HG03025 (cell line): ENCODE measurements around the gene GRK3.

Source experiments
- ATAC-seq: cut with Tn5 transposase; IDR thresholded peaks from one replicate; pipeline ENCODE4 v1.9.1; 2021; ENCODE audit warnings: mild to moderate bottlenecking, moderate library complexity; ENCODE audit not compliant: unreplicated experiment, low FRiP score

GRK3 gene

DNA sequence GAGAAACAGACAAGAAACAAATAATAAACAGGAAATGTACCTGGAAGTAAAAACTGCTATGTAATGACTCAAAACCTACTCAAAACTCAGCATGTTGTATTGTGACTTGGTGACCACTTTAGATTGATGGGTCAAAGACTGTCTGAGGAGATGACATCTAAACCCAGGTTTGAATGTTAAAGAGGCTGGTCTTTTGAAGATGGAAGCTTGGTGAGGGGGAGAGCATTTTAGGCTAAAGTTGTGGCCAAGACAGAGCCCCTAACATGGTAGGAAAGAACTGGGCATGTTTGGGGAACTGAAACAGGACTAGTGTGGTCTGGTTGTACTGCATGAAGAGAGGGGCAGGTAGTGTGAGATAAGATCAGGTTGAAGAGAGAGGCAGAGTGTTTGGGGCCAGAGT, 92.2 kb downstream of the GRK3 start:
- peak; percentile 53 for ATAC-seq

DNA sequence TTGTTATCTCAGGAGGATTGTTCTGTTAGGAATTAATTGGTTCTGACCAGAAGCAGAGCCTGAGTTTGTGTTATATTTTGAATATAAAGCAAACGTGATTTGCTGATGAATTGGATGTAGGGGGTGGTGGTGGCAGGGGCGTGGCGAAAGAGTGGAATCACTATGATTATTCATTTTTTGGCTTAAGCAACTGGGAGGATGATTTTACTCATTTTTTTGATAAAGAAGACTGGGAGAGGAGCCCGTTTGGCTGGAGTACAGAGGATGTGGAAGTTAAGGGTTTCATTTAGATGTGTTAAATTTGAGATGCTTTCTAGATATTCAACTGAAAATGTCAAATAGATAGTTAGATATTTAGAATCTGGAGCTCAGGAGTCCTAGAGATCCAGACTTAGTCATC, 94.2 kb downstream of the GRK3 start:
- ATAC-seq = no peak

DNA sequence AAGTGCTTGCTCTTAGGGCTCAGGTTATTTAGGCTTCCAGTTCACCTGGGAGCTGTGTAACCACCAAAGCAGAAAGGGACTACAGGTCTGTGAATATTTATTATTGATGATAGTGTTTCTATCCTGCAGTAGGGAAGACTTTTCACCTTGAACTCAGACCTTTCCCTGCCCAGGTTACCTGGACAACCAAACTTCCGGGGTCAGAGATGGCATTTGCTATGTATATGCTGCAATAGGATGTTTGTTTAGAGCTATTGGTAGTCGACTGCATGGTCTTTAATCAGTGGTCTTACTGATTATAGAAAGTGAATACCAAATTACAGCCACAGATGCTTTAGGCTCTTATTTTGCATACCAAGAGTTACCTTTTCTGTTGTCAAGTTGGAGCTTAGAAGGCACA, 94.9 kb downstream of the GRK3 start:
- no peak for ATAC-seq

DNA sequence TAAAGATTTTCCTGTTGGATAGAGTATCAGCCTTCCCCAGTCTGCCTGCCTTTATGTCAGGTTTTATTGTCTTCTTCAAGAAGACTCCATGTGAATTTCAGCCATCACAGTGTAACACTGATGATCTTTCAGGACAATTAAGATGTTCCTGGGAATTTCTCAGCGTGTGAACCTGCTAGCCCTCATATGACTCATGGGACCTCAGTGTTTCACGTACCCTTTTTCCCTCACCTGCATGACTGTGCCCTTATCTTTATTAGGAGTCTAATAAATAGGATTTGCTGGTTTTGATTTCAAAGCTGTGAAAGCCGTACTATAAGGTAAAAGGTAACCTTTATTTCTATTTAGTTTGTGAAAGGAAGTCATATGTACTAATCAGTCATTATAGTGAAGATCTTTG, 95.9 kb downstream of the GRK3 start:
- ATAC-seq = no peak

DNA sequence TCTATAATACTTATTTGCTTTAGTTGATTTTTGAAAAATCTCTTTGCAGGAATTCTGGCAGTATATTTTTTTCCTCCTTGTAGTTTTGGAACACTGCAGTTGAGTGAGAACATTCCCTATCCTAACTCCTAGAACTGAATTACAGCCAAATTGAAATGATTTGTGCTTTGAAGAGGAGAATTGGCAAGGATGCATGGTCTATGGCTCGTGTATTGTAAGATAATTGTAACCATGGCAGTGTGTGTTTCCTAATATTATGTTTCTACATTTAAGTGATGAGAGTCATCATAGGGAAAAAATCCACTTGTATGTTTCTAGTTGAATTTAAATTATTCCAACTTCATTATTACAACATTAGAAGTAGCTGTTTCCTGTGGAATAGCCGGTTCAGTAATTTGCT, 96.6 kb downstream of the GRK3 start:
- ATAC-seq = no peak

DNA sequence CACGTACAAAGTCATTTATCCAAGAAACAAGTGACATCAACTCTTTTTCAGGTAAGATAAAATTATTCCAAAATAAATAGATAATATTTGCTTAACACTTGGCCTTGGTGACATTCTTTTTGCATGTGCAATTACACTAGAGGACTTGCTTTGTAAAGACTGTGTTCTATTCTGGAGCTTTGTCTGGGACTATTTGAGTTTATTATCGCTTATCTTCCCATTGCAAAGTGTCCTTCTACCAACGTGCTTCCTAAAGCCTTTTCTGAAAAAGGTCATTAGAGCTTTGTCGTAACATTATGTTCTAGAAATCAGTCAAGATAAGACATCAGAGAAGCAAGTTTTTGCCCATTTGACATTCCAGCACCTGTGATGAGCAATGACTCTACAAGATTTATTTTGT, 99.2 kb downstream of the GRK3 start:
- ATAC-seq = no peak

DNA sequence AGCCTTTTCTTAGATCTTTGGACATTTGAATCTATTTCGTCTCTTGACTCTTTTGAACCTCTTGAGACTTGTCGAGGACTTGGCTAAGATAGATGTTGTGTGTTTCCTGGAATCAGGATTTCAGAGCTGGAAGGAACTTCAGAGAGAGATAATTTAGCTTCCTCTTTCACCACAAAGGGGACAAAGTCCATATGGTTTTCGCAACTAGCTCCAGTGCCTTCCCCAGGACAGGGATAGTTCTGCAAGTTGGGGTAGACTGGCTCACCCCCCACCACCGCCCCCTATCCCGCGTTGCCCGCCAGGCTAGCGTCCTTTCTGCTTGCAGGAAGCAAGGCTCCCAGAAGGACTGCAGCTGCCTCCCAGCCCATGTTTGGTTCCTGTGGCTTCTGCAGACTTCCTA, 101.8 kb downstream of the GRK3 start:
- ATAC-seq = no peak

DNA sequence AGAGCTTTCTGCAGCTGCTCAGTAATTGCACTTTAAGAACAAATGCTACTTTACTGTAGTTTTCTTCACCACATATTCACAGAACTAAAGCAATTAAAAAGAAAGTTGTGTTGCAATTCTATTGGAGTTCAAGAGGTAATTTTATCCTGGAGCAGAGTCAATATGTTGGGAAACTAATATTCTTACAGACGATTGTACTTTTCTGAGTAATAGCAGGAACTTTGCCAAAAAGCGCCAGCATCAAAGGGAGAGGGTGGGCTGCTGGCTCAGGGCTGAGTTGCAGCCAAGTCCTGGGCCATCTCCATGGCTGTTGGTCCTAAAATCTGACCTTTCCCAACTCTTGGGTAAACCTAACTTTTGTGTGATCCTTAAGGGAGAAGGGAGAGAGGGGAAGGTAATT, 104.0 kb downstream of the GRK3 start:
- ATAC-seq = no peak

DNA sequence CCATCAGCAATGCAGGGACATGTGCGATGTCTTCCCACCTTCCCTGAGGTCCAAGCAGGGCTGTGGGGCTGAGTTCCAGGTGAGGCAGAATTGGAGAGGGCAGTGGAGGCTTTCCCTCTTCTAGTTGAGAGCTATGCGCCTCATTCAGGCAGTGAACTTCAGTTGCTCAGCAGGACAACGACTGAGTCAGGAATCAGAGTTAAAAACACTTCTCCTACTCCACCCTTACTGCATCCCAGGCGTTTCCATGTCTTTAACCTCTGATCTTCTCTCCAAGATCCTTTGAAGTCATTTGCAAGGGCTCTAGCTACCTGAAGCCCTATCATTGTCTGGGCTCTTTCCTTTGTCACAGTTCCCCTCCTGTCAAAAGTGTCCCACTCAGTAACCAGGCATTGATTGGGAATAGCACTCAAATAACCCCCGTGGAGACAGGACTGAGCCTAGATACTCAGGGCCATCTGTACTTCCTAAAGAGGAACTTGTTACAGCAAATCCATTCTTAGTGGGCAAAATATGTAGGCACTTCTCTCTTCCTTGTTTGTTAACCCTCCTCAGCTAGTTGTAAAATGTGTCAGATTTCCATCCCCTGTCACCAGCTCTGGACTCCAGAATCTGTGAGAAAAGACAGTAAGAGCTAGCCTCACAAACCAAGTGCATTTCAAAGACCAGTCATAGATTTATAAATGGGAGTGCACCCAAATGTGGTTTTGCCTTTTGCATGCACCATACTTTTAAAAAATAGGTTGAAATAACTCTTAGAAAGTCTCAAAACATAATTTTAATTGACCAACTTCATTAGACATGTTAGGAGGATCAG, 105.0 kb downstream of the GRK3 start:
- ATAC-seq = no peak

DNA sequence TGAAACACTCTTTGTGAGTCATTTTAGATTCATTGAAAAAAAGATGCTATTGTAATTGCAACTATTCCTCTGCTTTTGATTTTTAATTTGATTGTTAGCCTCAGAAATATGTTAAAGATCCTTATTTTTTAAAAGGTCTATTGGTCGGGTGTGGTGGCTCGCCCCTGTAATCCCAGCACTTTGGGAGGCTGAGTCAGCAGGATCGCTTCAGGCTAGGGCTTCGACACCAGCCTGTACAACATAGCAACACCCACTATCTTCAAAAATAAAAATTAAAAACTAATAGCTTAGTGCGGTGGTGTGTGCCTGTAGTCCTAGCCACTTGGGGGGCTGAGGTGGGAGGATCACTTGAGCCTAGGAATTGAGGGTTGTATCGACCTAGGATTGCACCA, 105.6 kb downstream of the GRK3 start:
- ATAC-seq = no peak

DNA sequence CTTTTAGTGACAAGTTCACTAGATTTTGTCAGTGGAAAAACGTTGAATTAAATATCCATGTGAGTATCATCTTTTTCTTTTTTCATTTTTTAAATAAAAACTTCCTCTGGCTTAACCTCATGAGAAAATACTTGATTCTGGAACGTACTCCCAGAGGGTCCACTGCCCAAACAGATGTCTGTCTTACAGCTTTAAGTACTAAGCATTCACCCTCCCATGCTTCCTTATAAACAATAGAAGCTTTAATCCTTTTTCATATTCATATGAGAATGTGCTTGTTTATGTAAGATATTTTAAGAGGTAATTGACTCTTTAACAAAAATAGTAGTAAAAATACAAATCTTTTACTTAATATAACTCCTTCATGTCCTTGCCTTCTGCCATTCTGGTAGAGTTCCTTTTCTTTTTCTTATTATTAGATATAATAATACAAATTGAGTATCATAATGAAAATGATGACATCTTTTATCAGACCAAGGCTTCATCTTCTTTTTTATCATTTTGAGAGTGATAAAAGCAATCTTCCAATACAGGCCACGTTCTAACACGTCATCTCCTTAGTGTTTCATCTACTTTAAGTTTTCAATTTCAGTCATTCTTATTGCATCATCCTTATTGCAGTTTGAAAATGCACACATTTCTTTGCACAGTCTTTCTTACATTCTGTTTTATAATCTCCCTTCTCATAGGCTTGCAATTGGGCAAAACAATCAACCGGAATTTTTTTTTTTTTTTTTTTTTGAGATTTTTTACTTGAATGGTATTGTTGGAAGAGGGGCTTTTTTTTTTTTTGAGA, 108.0 kb downstream of the GRK3 start:
- no peak for ATAC-seq

DNA sequence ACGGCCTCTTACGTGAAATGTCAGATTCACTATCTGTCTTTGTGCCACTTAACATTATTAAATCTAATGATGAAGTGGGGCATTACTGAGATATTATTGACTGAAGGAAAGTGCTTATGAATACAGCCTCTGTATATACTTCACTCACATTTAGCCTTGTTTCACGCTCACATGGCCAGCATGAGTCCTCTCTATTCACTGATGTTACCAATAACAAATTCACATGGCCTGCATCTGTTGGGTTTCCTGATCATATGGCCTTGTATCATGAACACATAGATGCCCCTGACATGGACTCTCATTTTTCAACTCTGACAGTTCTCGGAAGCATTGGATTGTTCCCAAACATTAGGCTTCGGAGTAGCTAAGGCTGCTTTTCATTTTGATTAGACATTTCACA, 109.2 kb downstream of the GRK3 start:
- no peak for ATAC-seq

DNA sequence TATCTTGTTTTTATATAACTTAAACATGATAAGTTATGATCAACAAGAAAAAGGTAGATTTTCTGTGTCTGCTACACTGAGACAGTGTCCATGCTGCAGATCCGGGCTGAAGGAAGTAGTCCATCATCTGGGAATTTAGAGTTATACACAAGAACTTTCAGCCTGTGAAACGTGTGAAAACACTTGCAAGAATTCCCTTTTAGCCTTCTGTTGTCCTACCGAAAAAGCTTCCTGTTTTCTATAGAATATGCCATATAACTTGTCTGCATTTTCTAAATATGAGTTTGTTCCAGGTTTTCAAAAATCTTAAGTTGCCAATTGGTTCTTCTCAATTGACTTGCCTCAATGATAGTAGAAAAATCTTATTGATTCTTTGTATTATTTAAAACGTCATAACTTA, 113.2 kb downstream of the GRK3 start:
- ATAC-seq = no peak

DNA sequence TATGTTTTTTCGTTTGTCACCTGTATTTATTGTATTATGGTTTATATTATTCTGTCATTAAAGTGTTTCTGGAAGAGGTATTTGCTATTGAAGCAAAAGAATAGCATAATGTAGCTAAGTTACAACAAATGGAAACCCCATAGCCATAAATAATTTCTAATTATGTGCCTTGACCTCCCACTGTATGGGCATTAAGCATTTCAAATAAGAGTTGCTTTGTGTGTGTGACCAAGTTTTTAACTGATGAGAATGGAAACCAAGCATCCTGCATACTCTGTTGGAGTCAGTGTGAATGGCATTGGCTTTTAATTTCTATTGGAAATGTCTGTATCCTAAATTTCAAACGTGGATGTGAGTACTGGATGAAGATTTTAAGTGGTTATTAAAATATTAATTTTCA, 115.6 kb downstream of the GRK3 start:
- ATAC-seq = no peak

DNA sequence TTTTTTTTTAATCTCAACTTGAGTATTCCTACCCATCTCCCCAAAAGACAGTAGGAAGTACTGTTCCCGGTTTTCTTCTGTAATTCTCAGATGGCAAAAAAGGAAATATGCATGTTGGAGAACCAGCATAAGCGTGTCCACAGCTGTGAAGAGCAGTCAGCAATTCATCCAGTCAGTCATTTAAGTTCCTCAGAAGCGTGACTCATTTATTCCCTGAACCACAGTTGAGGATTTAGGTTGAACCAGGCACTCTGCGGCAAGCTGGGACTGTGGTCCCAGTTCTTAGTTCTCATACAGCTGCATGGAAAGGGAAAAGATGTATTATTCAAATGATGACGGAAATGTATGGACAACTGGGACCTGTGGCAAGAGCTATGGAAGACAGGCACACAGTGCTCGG, 116.5 kb downstream of the GRK3 start:
- ATAC-seq = no peak

DNA sequence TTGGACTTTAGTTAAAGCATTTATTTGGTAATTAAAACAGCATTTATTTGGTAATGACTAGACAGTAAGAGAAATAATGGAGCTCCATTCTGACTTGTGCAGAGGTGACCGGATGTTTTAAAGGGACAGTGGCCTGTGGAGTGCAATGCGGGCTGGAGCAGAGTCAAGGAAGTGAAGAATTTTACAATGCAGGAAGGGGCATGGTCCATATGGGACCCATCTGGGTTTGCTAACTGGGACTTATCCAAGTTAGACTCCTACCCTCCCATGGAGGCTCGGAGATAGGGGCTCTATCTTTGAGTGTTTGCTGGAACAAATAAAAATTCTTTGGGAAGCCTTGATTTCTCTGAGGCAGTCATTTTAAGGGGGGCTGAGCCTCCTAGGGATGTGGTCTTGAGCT, 117.6 kb downstream of the GRK3 start:
- no peak for ATAC-seq

DNA sequence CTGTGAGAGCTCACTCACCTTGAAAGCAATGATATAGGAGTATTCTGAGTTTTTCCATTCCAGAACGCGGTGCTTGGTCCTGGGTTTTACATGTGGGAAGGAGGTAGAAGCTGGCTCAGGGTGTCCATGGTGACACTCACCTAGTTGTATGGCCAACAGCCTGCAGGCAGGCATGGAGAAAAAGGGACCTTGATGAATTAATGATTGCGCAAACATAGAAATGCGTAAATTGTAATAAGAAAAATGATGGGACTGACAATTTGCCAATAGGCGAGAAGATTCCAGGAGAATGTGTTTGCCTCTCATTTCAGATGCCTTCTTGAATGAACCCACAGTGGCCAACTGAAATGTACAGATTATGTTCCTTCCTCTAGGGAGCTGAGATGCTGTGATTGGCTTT, 124.2 kb downstream of the GRK3 start:
- ATAC-seq = no peak

DNA sequence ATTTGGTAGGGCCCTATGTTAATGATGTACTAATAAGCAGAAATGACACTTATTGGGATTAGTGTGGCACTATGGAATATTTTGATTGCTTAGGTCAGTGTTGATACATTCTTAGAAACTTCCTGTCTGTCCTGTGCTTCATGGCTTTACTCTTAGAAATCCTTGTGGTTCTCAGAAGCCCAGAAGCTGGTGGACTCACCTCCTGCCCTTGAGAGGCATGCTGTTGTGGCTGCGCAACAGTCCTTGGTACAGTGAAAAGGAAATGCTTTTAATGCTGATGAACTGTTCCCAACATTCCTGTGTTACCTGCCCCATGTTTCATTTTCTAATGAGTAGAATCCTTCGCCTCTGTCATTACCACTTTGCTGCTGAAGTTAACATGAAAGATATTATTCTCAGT, 125.2 kb downstream of the GRK3 start:
- ATAC-seq = no peak

DNA sequence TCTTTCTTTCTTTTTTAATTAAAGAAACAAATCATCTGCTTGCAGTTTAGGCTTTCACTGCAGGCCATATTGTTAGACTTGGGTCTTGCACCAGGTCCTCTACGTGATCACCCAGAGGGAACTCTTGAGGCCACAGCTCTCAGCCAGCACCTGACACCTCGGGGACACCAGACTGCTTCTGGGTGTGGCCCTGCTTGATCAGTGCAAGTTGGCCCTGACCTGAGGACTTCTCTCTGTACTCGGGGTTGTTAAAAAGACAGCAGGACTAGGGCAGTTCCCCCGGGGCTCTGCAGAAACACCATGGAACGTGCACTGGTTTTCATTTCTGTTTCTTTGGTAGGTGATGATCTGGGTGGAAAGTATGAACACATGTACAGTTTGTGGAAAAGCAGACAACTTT, 126.3 kb downstream of the GRK3 start:
- ATAC-seq = no peak

DNA sequence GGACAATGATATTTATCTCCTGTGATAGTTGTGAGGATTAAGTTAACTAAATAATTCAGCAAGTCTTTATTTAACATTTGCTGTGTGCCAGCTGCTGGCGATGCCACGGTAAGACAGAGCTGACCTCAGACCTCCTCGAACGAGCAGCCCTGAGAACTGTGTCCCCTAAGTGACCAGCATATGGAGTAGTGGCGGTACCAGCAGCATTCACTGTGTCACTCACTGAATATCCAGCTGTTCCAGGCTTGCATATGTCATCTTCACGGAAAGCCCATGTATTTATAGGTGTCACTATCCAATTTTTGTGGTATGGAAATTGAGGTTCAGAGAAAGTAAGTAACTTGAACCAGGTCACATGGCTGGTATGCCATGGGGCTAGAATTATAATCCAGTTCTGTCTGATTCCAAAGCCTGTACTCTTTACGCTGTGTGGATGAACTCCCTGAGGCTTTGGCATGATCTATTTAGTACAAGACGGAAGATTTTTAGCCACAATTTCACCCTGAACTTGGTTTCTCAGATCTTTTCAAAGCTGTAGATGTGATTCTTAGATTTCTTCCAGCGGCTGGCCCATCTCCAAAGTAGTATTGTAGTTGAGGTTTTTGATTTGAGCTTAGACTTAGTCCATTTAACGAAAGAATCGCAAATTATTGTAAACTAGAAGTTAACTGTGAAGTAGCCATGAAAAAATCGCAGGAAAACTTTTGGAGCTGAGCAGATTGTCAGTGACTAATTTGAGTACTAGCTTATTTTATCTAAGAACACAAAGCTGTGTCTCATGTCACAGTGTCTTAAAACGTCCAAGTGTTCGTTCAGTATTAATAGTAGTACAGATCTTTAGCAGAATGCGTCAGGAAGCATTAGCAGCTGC, 128.2 kb downstream of the GRK3 start:
- ATAC-seq = no peak

DNA sequence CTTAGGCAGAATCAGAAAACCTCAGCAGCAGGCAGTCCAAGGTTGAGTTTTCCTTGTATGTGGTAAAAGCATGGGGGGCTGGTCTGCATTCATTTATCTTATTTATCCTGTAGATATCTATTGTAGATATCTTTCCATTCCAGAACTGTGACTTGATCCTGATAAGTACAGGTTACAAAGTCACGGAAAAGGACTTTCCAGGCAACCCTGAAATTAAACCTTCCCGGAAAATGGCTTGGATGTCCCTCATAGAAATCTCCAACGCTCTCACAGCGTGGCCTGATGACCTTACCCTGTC, 128.7 kb downstream of the GRK3 start:
- no peak for ATAC-seq
